HG02943 (cell line): Measurements from ENCODE around the gene ATP13A5.

ENCODE experiments used
- ATAC-seq: cut with Tn5 transposase; IDR thresholded peaks from one replicate; pipeline ENCODE4 v1.9.1; 2021; ENCODE audit warnings: mild to moderate bottlenecking, low read depth, moderate library complexity; ENCODE audit not compliant: unreplicated experiment

Gene ATP13A5

DNA sequence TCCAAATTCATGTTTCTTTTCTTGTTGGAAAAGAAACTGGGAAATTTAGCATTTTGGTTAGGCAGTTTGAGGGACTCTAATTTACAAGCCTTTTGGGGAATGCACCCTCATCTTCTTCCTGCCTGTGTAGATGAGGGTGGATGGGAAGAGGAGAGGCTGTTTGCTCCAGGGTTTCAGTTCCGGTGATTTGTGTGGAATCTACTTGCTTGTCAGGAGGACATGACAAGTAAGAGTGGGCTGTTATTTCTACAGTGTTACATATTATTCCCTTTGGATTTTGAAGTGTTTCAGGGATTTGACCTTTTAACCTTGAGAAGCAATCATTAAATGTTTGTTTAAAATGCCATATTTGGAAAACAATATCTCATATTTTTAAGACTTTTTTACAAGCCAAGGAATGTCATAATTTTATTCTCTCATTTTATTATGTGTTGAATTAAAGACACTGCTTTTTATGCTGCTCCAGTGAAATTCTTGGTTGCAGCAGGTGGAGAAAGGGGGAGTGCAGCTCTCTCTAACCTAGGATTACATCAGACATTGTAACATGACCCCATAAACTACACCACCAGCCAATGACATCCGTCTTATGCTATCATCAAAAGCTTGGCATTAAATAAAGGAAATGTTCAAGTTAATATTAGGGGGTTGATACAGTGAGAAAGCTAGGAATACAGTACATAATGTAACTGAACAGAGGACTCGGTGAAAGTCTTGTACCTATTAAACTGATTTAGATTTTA, 107.3 kb downstream of the ATP13A5 start:
- ATAC-seq, result no peak

GRCh38 chr3:193270451-193270850, 108.1 kb downstream of the ATP13A5 start:
- ATAC-seq, result no peak

GRCh38 chr3:193269343-193270028, 109.1 kb downstream of the ATP13A5 start:
- no peak for ATAC-seq

DNA sequence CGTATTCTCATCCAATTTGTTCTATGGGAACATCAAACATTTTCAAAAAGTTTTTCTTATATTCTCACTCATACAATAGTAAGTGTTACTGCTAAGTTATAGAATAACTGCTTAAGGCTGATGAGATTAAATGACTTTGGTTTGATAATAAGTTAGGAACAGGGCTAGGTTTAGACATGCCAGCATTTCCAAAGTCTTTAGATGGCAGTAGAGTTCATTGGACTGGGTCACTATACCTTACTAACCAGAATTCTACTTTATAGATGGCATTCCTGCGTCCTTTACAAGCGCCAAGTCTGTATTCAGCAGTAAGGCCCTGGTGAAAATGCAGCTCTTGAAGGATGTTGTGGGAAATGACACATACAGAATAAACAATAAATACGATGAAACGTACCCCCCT, 115.8 kb downstream of the ATP13A5 start:
- no peak for ATAC-seq

DNA sequence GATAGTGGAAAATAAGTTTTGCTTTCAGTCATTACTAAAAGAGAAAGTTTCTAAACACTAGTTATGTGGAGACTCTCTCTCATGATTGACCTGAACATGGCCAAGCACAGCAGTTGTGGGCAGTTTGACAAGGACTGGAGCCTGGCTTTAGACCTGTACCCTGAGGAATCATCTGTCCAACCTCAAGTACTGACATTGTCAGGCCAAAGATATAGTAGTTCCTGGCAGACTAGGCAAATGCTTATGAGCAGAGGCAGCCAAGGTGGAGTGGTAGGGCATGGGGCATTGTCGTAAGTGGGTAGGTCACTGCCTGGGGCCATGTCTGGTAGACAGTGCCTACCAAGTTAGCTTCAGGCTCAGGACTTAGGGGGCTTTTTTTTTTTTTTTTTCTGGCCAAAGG, 116.6 kb downstream of the ATP13A5 start:
- ATAC-seq, result no peak

- no peak for ATAC-seq
Observed at GRCh38 chr3:193253986-193254660, 124.4 kb downstream of the ATP13A5 start.

- ATAC-seq, result no peak
Observed at GRCh38 chr3:193250492-193250891, 128.1 kb downstream of the ATP13A5 start.

DNA sequence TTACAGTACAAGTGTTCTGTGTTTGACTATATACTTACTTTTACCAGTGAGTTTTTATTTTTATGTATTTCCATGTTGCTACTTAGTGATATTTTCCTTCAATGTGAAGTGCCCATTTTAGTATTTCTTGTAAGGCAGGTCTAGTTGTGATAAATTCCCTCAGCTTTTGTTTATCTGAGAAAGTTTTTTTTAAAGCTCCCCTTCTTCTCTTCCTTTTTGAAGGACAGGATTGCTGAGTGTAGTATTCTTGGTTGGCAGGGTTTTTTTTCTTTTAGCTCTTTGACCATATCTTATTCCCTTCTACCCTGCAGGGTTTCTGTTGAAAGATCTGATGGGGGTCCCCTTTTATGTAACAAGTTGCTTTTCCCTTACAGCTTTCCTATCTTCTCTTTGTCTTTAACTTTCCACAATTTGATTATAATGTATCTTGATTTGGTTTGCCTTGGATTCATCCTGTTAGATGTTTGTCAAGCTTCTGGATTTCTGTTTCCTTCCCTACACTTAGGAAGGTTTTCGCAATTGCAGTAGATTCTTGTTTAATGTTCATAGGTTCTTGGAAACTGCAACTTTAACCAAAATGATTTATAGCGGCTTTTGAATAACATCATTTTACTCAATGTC, 129.6 kb downstream of the ATP13A5 start:
- ATAC-seq, result no peak

DNA sequence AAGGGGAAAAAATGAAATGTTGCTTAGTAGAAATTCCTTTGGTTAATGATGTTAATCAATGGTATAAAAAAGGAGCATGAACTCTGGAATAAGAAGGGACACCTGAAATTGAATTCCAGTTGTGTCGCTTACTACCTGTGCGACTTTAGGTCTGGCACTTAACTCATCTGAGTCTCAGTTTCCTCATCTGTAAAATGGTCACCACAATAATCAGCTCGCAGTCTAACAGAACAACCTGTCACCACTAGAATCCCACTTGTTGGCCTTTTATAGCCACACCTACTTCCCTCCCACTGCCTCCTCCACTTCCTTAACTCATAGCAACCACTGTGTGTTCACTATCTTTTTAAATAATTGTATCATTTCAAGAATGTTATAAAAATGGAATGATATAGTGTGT, 135.0 kb downstream of the ATP13A5 start:
- no peak for ATAC-seq

GRCh38 chr3:193241716-193242115, 136.8 kb downstream of the ATP13A5 start:
- no peak for ATAC-seq

DNA sequence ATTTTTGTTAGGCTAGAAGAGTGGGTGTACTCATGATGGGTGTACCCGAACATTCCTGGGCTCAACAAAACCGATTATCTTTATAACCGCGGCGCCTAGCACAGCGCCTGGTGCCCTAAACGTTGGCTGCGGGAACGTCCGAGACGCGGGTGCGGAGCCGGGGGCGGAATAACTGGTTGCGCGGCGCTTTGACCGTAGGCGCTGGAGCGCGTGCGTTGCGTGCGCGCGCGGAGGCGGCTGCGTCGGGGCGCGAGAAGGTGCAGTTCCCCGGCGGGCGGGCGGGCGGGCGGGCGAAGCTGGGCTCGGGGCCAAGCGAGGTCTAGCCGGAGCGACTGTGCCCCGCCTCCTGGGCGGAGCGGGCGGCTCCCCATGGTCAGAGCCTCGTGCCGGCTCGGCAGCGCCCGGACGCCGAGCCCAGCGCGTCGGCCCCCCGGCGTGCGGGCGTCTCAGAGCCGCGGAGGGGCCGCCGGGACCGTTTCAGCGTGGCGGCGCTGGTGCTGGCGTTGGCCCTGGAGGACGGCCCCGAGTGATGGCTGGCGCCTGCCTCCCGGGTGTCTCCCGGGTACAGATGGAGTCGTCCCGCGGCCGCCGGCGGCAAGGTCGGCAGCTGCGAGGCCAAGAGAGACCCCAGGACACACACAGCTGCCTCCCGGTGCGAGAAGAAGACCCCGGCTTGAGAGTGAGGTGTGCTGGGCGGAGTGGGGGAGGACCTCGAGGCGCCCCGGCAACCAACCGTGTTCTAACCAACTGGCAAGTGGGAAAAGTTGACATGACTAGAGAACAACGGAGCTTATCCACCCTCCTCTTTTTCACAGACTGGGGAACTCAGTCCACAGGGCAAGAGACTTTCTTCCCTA, 137.5 kb downstream of the ATP13A5 start, which contains the start of gene PLAAT1:
PLAAT1 (plus strand) TSS at position 373 of the 857 bp plus-strand sequence. CDS start 14,429 bp downstream, outside the sequence.
- ATAC-seq, result no peak

DNA sequence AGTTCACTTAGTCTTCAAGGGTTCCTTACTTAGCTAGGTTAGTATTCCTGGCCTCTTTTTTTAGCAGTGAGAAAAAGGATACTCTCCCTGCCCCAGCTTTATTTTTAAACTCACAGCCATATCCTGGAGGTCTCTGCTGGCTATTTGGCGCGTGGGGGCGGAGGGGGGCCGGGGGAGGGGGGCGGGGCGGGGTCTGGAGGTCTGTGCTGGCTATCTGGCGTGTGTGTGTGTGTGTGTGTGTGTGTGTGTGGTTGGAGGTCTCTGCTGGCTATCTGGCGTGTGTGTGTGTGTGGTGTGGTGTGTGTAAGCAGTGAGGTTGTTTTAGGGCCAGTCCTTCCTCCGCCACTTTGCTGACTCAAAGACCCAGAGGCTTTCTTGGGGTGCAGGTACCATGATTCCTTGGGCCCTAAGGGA, 138.1 kb downstream of the ATP13A5 start:
- ATAC-seq, result no peak

GRCh38 chr3:193237030-193237429, 141.5 kb downstream of the ATP13A5 start:
- ATAC-seq, result no peak

- no peak for ATAC-seq
Observed at GRCh38 chr3:193236599-193236998, 142.0 kb downstream of the ATP13A5 start.

DNA sequence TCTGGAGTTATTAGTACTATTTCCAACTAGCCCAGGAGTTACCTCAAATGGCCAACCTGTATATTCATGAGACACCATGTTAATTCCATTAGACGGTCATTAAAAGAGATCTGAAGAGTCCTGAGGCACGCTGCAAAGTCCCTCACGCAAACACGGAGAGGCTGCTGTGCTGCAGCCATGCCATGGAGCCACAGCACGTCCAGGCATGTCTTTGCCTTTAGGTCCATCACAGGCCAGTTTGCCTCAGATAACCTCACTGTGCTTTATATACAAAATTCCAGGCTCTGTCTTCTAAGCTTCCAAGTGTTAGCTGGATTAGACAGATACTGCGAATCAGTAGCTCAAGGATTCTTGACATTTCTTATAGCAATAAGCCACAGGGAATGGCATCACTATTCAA, 147.4 kb downstream of the ATP13A5 start:
- no peak for ATAC-seq

GRCh38 chr3:193230610-193231009, 147.9 kb downstream of the ATP13A5 start:
- no peak for ATAC-seq

DNA sequence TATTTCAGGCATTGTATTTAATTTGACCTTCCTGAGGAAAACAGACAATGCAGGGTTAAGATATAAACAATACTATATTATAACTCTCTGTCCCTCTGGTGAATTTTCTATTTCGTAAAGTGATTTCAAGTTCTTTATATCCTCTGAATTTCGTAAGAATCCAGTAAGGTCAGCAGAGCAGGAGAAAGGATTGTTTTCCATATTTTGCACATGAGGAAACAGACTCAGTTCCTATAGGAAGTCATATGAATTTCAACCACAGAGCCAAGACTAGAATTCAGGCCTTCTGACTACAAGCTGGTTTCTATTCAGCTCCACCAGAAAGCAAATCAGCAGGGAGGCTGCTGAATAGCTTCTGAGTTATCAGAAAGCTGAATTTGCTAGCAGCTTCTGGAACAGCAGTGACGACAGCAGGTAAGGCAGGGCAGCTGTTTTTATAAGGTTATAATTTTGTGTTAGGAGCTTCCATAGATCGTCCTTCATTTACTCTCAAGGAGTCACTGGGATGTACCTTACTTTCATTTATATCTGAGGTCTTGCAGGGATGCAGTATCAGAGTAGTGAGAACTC, 148.6 kb downstream of the ATP13A5 start:
- ATAC-seq, result no peak

- ATAC-seq, result no peak
Observed at GRCh38 chr3:193228206-193228605, 150.3 kb downstream of the ATP13A5 start.

DNA sequence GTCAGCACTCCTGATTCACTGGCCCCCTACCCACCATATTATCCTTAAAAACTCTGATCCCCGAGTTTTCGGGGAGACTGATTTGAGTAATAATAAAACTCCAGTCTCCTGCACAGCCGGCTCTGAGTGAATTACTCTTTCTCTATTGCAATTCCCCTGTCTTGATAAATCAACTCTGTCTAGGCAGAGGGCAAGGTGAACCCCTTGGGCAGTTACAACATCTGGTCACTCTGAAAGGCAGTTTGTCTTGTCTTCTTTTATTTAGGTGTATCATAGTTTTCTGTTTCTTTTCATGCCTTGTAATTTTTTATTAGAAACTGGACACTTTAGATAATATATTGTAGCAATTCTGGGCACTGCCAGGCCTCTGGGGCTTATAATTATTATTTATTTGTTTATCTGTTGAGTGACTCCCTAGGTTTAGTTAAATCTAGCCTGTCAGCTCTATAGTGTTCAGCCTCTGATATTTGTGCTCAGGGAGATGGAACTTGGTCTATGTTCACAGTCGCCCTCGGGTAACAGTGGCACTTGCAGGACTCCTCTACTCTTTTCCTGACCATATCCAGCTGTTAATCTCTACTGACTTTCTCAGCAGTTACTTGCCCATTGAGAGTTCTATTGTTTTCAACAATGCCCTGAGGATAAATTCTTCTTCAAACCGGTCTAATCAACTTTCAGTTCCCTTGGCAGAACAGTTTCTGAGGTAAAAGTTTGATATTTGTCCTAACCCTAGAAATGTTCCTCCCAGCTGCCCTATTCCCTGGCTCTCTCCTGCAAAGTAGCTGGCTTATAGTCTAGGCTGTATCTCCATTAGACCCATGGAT, 153.0 kb downstream of the ATP13A5 start:
- no peak for ATAC-seq
